Testis (tissue), 2 donors: Measurements from ENCODE around the gene RAB7A.

Source experiments
- POLR2A ChIP-seq: fragments of 450-650 bp; IDR thresholded peaks from one replicate; pipeline ENCODE4 v1.6.1; 2017; ENCODE audit warnings: antibody characterized with exemption, mild to moderate bottlenecking, moderate library complexity
- TF ChIP-seq, protein P1 (sequence below), 3 experiments: fragments of 450-650 bp in 2 of 3; fragments of 200-600 bp in 1 of 3; sonication (generic) in 1 of 3; IDR thresholded peaks; one replicate each; pipeline ENCODE4 v1.5.1; 2016 to 2019; ENCODE audit warnings: antibody characterized with exemption in 3 of 3, mild to moderate bottlenecking in 2 of 3, moderate library complexity in 1 of 3

DNA sequence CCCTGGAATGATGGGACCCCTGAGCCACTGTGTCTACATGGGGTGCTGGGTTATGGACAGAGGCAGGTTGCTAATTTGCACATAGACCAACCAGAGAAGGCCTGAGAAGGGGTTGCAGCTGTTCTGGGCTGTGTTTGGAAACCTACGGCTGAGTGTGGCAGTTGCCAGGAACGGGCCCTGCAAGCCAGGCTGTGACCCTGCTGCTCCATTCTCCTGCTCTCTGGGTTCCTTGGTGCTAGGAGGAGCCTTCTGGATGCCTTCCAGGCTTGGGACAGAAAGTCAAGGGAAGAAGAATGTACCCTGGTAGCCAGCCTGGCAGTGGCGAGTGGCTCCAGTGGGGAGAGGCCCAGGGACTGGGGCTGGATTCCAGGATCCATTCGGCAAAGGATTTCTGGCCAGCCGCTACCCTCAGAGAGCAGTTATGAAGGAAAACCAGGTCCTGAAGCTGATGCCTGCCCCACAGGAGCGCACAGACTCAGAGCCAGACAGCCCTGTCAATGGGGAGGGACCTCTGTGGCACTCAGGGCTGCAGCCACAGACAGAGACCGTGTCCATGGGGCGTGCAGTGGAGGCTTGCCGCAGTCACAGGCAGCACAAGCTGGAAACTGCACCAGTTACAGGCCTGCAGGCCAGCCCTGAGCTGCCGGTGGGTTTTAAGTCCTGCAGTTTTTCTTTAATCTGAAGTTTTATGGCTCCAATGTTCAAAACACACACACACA is 98.3 kb downstream of the RAB7A start:
- TF ChIP-seq, protein P1, sequence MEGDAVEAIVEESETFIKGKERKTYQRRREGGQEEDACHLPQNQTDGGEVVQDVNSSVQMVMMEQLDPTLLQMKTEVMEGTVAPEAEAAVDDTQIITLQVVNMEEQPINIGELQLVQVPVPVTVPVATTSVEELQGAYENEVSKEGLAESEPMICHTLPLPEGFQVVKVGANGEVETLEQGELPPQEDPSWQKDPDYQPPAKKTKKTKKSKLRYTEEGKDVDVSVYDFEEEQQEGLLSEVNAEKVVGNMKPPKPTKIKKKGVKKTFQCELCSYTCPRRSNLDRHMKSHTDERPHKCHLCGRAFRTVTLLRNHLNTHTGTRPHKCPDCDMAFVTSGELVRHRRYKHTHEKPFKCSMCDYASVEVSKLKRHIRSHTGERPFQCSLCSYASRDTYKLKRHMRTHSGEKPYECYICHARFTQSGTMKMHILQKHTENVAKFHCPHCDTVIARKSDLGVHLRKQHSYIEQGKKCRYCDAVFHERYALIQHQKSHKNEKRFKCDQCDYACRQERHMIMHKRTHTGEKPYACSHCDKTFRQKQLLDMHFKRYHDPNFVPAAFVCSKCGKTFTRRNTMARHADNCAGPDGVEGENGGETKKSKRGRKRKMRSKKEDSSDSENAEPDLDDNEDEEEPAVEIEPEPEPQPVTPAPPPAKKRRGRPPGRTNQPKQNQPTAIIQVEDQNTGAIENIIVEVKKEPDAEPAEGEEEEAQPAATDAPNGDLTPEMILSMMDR (IDR thresholded peaks at IDR 0.05): no peak
- TF ChIP-seq POLR2A: no peak
